GM18505 (cell line): ENCODE measurements around the gene STAM.

Experiments
- ATAC-seq: cut with Tn5 transposase; IDR thresholded peaks from one replicate; pipeline ENCODE4 v1.9.1; 2021; ENCODE audit not compliant: unreplicated experiment
- POLR2A ChIP-seq: IDR thresholded peaks from 4 replicates; pipeline ENCODE4 v1.6.1; 2011; ENCODE audit warnings: borderline replicate concordance; ENCODE audit not compliant: insufficient read depth, insufficient read length; ENCODE audit errors: extremely low read depth

Gene STAM

GRCh38 chr10:17675638-17676037 is 31.7 kb downstream of the STAM start:
- no peak for TF ChIP-seq POLR2A
- no peak for ATAC-seq

- no peak for ATAC-seq
- no peak for TF ChIP-seq POLR2A
These were observed 33.0 kb downstream of the STAM start for GRCh38 chr10:17676919-17677318.

- no peak for ATAC-seq
- no peak for TF ChIP-seq POLR2A
These were observed 38.4 kb downstream of the STAM start for GRCh38 chr10:17682236-17682946.

- no peak for TF ChIP-seq POLR2A
- ATAC-seq, result no peak
These were observed 39.6 kb downstream of the STAM start for GRCh38 chr10:17683541-17683940.

GRCh38 chr10:17684537-17684936 is 40.6 kb downstream of the STAM start:
- no peak for ATAC-seq

GRCh38 chr10:17685233-17685840 is 41.4 kb downstream of the STAM start:
- no peak for TF ChIP-seq POLR2A
- no peak for ATAC-seq

More at GRCh38 chr10:17684537-17684936, 40.6 kb downstream of the STAM start:
- TF ChIP-seq POLR2A, result no peak

- ATAC-seq, result no peak
- no peak for TF ChIP-seq POLR2A
These were observed 43.3 kb downstream of the STAM start for GRCh38 chr10:17687117-17687831.

GRCh38 chr10:17689137-17689536 is 45.2 kb downstream of the STAM start:
- TF ChIP-seq POLR2A, result no peak
- no peak for ATAC-seq

- no peak for ATAC-seq
These were observed 49.1 kb downstream of the STAM start for GRCh38 chr10:17693009-17693408.

GRCh38 chr10:17698696-17699095 is 54.7 kb downstream of the STAM start:
- TF ChIP-seq POLR2A, result no peak
- ATAC-seq, result no peak

More at GRCh38 chr10:17693009-17693408, 49.1 kb downstream of the STAM start:
- no peak for TF ChIP-seq POLR2A

GRCh38 chr10:17701301-17701700 is 57.4 kb downstream of the STAM start:
- ATAC-seq, result no peak
- TF ChIP-seq POLR2A, result no peak

- TF ChIP-seq POLR2A, result no peak
These were observed 59.8 kb downstream of the STAM start for GRCh38 chr10:17703706-17704105.

GRCh38 chr10:17708821-17709220 is 64.9 kb downstream of the STAM start:
- ATAC-seq, result no peak
- TF ChIP-seq POLR2A, result no peak

More at GRCh38 chr10:17703706-17704105, 59.8 kb downstream of the STAM start:
- ATAC-seq, result no peak

GRCh38 chr10:17709492-17709891 is 65.5 kb downstream of the STAM start:
- no peak for ATAC-seq

GRCh38 chr10:17710181-17710580 is 66.2 kb downstream of the STAM start:
- ATAC-seq, result no peak
- TF ChIP-seq POLR2A, result no peak

More at GRCh38 chr10:17709492-17709891, 65.5 kb downstream of the STAM start:
- TF ChIP-seq POLR2A, result no peak

- no peak for TF ChIP-seq POLR2A
These were observed 68.1 kb downstream of the STAM start for GRCh38 chr10:17712053-17712452.

More at GRCh38 chr10:17712053-17712452, 68.1 kb downstream of the STAM start:
- no peak for ATAC-seq
